ENCODE data around the gene SNAI1. TPM values are rescaled to one million over a fixed set of nuclear protein-coding genes. Genes with fewer than 3 reads are reported as not detected.

Gene SNAI1
- total RNA-seq, 1 donor from 2014 or later, result not detected

DNA sequence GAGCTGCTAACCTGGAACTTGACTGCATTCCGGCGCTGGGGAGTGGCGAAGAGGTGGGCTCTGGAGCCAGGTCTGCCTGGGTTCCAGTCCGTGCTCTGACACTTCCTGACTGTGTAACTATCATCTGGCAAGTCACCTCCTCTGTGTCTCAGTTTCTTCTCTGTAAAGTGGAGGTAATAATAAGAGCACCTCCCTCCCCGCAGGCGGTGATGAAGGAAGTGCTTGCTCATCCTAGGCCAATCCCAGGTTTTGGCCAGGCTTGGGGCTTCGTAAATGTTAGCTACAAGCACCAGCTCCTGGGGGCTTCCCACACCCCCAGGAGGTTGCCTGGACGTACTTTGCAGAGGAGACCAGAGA lies 32.8 kb downstream of the SNAI1 start:
- Histone ChIP-seq H3K4me3 (ENCODE audit: low read depth, low read length) (no peak overlapping the region), H3K36me3 (ENCODE audit: control insufficient read depth, insufficient read depth, low read length) (no peaks in the 10 kb centered on the region), H3K27me3 (ENCODE audit: control insufficient read depth, insufficient read depth, low read length) (peaks cover 3% of the 10 kb centered on the region)
- FAIRE-seq, result no peak
- DNase-seq (ENCODE audit: low read depth), result no peak
- TF ChIP-seq, protein P1, sequence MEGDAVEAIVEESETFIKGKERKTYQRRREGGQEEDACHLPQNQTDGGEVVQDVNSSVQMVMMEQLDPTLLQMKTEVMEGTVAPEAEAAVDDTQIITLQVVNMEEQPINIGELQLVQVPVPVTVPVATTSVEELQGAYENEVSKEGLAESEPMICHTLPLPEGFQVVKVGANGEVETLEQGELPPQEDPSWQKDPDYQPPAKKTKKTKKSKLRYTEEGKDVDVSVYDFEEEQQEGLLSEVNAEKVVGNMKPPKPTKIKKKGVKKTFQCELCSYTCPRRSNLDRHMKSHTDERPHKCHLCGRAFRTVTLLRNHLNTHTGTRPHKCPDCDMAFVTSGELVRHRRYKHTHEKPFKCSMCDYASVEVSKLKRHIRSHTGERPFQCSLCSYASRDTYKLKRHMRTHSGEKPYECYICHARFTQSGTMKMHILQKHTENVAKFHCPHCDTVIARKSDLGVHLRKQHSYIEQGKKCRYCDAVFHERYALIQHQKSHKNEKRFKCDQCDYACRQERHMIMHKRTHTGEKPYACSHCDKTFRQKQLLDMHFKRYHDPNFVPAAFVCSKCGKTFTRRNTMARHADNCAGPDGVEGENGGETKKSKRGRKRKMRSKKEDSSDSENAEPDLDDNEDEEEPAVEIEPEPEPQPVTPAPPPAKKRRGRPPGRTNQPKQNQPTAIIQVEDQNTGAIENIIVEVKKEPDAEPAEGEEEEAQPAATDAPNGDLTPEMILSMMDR (IDR thresholded peaks at IDR 0.05; ENCODE audit: insufficient read depth, low read length, severe bottlenecking), result no peak

DNA sequence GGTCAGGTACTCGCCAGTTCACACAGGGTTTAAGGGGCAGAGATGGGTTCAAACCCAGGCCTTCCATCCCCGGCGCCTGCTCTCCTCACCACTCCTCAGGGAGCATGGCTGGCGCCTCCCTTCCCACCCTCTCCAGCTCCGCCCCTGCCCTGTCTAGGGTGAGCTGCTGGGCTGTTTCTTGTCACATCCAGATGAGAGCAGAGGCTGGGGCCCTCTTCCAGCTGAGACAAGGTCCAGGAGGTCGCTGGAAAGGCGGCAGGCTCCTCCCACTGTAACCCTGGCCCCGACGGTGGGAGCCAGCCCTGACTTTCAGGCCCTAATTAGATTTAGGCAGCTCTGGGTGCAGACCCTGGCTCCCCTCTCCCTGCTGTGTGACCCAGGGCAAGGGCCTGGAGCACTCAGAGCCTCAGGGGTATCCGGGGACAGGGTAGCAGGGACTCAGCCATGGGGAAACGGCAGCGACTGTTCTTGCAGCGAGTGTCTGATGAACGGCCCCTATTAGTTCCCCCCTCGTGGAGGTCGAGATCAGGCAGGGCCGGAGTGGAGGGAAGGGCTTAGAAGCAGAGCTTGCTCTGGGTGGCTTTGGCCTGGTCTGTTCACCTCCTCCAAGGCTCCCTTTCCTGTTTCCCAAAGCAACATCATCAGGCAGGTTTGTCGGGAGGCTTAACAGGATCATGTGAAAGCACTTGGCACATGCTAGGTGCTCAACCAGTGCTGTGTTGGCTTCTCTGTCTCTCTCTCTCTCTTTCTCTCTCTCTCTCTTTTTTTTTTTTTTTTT lies 33.4 kb downstream of the SNAI1 start:
- DNase-seq (ENCODE audit: low read depth) (no peak), FAIRE-seq (no peak)
- TF ChIP-seq, protein P1 (IDR thresholded peaks at IDR 0.05; ENCODE audit: insufficient read depth, low read length, severe bottlenecking), result no peak
- no peak overlapping the region for H3K4me3 ChIP-seq (ENCODE audit: low read depth, low read length)
- no peaks in the 10 kb centered on the region for H3K36me3 ChIP-seq (ENCODE audit: control insufficient read depth, insufficient read depth, low read length)
- peaks cover 2% of the 10 kb centered on the region for H3K27me3 ChIP-seq (ENCODE audit: control insufficient read depth, insufficient read depth, low read length)

DNA sequence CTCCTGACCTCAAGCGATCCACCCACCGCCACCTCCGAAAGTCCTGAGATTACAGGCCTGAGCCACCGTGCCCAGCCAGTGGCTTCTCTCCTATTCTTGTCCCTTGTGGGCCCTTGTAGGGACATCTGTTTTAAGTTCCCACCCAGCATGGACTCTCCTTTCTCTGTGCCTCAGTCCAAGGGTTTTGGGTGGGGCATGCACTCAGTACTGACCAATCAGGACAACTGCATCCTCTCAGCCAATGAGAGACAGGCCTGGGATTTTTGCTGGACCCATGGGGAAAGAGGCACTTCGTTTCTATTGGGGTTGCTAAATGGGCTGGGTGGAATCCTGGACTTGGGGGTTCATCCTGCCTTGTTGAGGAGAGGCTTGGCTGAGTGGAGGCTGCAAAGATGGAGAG lies 34.4 kb downstream of the SNAI1 start:
- FAIRE-seq, result no peak
- no peak for DNase-seq (ENCODE audit: low read depth)
- H3K36me3 ChIP-seq (ENCODE audit: control insufficient read depth, insufficient read depth, low read length), result no peaks in the 10 kb centered on the region
- peaks cover under 1% of the 10 kb centered on the region for H3K27me3 ChIP-seq (ENCODE audit: control insufficient read depth, insufficient read depth, low read length)
- H3K4me3 ChIP-seq (ENCODE audit: low read depth, low read length), result no peak overlapping the region
- TF ChIP-seq, protein P1 (IDR thresholded peaks at IDR 0.05; ENCODE audit: insufficient read depth, low read length, severe bottlenecking), result no peak

DNA sequence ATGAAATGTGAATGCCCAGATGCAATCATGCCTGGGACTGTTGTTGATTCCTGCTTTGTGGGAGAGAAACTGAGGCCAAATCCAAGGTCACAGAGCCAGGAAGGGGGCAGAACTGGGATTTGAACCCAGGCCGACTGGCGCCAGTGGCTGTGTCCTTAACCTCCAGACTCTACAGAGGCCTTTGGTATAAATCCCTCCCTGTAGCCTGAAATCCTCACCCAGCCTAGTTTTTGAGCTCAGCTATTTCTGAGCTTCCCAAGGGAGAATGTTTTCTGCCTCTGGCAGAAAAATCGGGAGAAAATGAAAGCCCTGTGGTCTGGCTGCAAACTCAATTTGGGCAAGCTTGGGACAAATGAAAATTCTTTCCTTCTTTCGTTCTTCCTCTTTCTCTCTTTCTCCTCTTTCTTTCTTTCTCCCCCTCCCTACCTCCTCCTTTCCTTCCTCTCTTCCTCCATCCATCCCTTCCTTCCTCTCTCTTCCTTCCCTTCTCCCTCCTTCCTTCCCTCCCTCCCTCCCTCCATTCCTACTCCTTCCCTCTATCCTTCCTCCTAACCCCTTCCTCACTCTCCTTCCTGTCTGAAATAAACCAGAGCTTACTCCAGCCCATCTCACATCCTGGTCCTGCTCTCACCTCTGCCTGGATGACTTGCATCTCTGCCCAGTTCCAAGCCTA lies 34.9 kb downstream of the SNAI1 start:
- TF ChIP-seq, protein P1 (IDR thresholded peaks at IDR 0.05; ENCODE audit: insufficient read depth, low read length, severe bottlenecking), result no peak
- DNase-seq (ENCODE audit: low read depth) (no peak), FAIRE-seq (no peak)
- Histone ChIP-seq H3K4me3 (ENCODE audit: low read depth, low read length) (no peak overlapping the region), H3K27me3 (ENCODE audit: control insufficient read depth, insufficient read depth, low read length) (no peaks in the 10 kb centered on the region), H3K36me3 (ENCODE audit: control insufficient read depth, insufficient read depth, low read length) (no peaks in the 10 kb centered on the region)

DNA sequence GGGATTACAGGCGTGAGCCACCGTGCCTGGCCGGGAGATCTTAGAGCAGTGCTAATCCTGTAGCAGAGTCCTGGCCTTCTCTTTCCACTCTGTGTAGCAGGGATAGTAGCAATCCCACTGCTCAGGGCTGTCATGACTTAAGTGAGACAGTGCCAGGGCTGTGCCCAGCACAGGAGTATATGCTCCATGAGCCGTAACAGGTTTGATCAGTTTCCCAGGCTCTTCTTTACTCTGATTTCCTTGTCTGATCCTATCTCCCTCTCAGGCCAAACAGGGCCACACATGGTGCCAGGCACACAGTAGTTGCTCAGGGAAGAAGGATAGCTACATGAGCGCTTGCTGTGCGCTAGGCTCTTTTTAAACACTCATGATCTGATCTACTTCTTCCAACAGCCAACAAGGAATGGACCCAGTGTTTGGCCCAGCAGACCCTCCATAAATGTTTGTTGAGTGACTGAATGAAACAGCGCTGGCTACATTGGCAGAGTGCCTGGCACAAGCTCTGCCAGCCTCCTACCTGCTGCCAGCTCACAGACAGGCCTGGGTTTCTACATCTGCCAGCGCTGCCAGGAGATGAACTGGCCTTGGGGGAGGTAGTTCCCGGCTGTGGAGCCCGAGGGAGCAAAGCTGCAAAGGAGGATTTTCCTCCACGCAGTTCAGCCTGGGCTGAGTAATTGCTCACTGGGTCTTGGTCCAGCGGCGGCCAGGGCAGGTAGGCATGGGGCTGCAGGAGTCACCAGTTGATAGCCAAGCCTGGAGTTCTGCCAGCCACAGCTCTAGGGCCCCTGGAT lies 36.9 kb downstream of the SNAI1 start:
- Histone ChIP-seq H3K4me3 (ENCODE audit: low read depth, low read length) (no peak overlapping the region), H3K27me3 (ENCODE audit: control insufficient read depth, insufficient read depth, low read length) (no peaks in the 10 kb centered on the region), H3K36me3 (ENCODE audit: control insufficient read depth, insufficient read depth, low read length) (no peaks in the 10 kb centered on the region)
- no peak for FAIRE-seq
- TF ChIP-seq, protein P1 (IDR thresholded peaks at IDR 0.05; ENCODE audit: insufficient read depth, low read length, severe bottlenecking), result no peak
- peak; percentile 48 for DNase-seq (ENCODE audit: low read depth)
